Measurements from ENCODE around the gene LGALS3. TPM values are rescaled to one million over a fixed set of nuclear protein-coding genes. Genes with fewer than 3 reads are reported as not detected.

Gene LGALS3
- total RNA-seq, 3 donors from 2014 or later: 293 to 580 (median 571) TPM

- H3K27ac ChIP-seq: peak overlapping the region in 1 of 2 donors; percentile 60
- intact Hi-C loops (cut with DNase I; ENCODE audit: low total_unique reads): no loop called here
- TF ChIP-seq CTCF (IDR thresholded peaks at IDR 0.05): no peak
- TF ChIP-seq POLR2AphosphoS5 (IDR thresholded peaks at IDR 0.05): no peak
- no peak for TF ChIP-seq POLR2A (IDR thresholded peaks at IDR 0.05)
These were observed 40.7 kb upstream of the LGALS3 start for GRCh38 chr14:55088356-55088755.

GRCh38 chr14:55092341-55092740 lies 36.7 kb upstream of the LGALS3 start:
- Histone ChIP-seq H3K27me3 (no peaks in the 10 kb centered on the region), H3K36me3 (no peaks in the 10 kb centered on the region), H3K9me3 (no peaks in the 10 kb centered on the region), H3K27ac (peak overlapping the region; percentile 37 to 73), H3K4me1 (no peaks in the 10 kb centered on the region), H3K4me3 (no peak overlapping the region)
- TF ChIP-seq POLR2A (IDR thresholded peaks at IDR 0.05) (no peak), POLR2AphosphoS5 (IDR thresholded peaks at IDR 0.05) (no peak), CTCF (IDR thresholded peaks at IDR 0.05) (no peak)
- DNase-seq (ENCODE audit: low spot score in 2 of 2): no peak
- intact Hi-C loops (cut with DNase I; ENCODE audit: low total_unique reads): loop anchor here (5.0 kb wide), 1 partner anchor 40 kb away; no protein-coding TSS in a partner anchor

More at GRCh38 chr14:55088356-55088755, 40.7 kb upstream of the LGALS3 start:
- H3K4me3 ChIP-seq: no peak overlapping the region
- no peaks in the 10 kb centered on the region for H3K9me3 ChIP-seq
- no peaks in the 10 kb centered on the region for H3K27me3 ChIP-seq
- peak in 1 of 2 donors; percentile 17 for DNase-seq (ENCODE audit: low spot score in 2 of 2)
- no peaks in the 10 kb centered on the region for H3K4me1 ChIP-seq
- H3K36me3 ChIP-seq: no peaks in the 10 kb centered on the region

DNA sequence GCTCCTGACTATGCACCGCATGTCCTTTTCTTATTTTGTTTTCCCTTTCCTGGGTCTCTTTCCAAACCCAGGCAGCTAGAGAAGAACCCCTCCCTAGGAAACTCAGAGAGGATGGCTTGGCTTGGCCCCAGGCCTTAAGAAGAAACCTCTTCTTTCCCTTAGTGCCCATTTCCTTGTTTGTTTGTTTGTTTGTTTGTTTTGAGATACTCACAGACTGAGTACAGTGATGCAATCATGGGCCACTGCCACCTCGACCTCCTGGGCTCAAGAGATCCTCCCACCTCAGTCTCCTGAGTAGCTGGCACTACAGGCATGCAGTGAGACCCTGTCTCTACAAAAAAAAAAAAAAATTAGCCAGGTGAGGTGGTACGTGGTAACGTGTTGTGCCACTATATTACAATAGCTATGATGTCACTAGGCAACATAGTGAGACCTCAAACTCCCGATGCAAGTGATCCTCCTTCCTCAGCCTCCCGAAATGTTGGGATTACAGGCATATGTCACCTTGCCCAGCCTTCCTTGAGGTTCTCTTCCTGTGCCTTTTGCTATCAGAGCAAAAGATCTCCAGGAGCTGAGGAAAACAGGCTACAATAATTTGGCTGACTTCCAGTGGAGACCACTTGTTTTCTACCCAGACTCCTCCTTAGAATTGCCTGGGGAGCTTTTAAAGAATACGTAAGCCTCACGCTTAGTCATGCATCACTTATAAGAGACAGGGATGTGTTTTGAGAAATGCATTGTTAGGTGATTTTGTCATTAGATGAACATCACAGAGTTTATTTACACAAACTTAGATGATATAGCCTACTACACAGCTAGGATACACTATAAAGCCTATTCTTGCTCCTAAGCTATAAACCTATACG lies 34.5 kb upstream of the LGALS3 start:
- H3K4me3 ChIP-seq: no peak overlapping the region

GRCh38 chr14:55097881-55098560 lies 31.0 kb upstream of the LGALS3 start:
- no peaks in the 10 kb centered on the region for H3K9me3 ChIP-seq
- no peaks in the 10 kb centered on the region for H3K27me3 ChIP-seq
- peaks cover 0 to 23% of the 10 kb centered on the region in 2 donors for H3K4me1 ChIP-seq
- TF ChIP-seq CTCF (IDR thresholded peaks at IDR 0.05): no peak
- TF ChIP-seq POLR2AphosphoS5 (IDR thresholded peaks at IDR 0.05): peak in 1 of 3 donors; percentile 21
- no peak overlapping the region for H3K4me3 ChIP-seq
- peak overlapping the region; percentile 68 to 97 for H3K27ac ChIP-seq
- no peaks in the 10 kb centered on the region for H3K36me3 ChIP-seq
- no peak for DNase-seq (ENCODE audit: low spot score in 2 of 2)
- intact Hi-C loops (cut with DNase I; ENCODE audit: low total_unique reads): no loop called here

More for the DNA sequence above, 34.5 kb upstream of the LGALS3 start:
- Histone ChIP-seq H3K27ac (peak overlapping the region in 1 of 2 donors; percentile 42), H3K4me1 (no peaks in the 10 kb centered on the region), H3K9me3 (no peaks in the 10 kb centered on the region), H3K36me3 (no peaks in the 10 kb centered on the region), H3K27me3 (no peaks in the 10 kb centered on the region)
- no peak for DNase-seq (ENCODE audit: low spot score in 2 of 2)
- intact Hi-C loops (cut with DNase I; ENCODE audit: low total_unique reads): loop anchor here (5.0 kb wide), 1 partner anchor 38 kb away; no protein-coding TSS in a partner anchor
- no peak for TF ChIP-seq POLR2AphosphoS5 (IDR thresholded peaks at IDR 0.05)
- no peak for TF ChIP-seq POLR2A (IDR thresholded peaks at IDR 0.05)
- TF ChIP-seq CTCF (IDR thresholded peaks at IDR 0.05): no peak

DNA sequence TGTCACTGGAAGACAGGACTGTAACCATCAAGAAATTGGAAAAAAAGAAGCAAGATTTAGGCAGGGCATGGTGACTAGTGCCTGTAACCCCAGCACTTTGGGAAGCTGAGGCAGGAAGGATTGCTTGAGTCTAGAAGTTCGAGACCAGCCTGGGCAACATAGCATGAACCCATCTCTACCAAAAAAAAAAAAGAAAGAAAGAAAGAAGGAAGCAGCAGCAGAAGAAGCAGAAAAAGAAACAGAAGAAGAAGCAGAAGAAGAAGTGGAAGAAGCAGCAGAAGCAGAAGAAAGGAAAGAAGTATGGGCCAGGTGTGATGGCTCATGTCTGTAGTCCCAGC lies 30.5 kb upstream of the LGALS3 start:
- Histone ChIP-seq H3K9me3 (no peaks in the 10 kb centered on the region), H3K4me3 (no peak overlapping the region), H3K36me3 (no peaks in the 10 kb centered on the region), H3K4me1 (peaks cover 3 to 28% of the 10 kb centered on the region in 2 donors), H3K27me3 (no peaks in the 10 kb centered on the region), H3K27ac (peak overlapping the region; percentile 68 to 97)
- no peak for DNase-seq (ENCODE audit: low spot score in 2 of 2)
- TF ChIP-seq POLR2AphosphoS5 (IDR thresholded peaks at IDR 0.05) (no peak), POLR2A (IDR thresholded peaks at IDR 0.05) (no peak), CTCF (IDR thresholded peaks at IDR 0.05) (no peak)
- intact Hi-C loops (cut with DNase I; ENCODE audit: low total_unique reads): no loop called here
